HG03064 (cell line): ENCODE measurements around the gene FOXA3.

ENCODE experiments used
- ATAC-seq: cut with Tn5 transposase; IDR thresholded peaks from one replicate; pipeline ENCODE4 v1.9.1; 2021; ENCODE audit warnings: low read depth; ENCODE audit not compliant: unreplicated experiment

FOXA3 gene

DNA sequence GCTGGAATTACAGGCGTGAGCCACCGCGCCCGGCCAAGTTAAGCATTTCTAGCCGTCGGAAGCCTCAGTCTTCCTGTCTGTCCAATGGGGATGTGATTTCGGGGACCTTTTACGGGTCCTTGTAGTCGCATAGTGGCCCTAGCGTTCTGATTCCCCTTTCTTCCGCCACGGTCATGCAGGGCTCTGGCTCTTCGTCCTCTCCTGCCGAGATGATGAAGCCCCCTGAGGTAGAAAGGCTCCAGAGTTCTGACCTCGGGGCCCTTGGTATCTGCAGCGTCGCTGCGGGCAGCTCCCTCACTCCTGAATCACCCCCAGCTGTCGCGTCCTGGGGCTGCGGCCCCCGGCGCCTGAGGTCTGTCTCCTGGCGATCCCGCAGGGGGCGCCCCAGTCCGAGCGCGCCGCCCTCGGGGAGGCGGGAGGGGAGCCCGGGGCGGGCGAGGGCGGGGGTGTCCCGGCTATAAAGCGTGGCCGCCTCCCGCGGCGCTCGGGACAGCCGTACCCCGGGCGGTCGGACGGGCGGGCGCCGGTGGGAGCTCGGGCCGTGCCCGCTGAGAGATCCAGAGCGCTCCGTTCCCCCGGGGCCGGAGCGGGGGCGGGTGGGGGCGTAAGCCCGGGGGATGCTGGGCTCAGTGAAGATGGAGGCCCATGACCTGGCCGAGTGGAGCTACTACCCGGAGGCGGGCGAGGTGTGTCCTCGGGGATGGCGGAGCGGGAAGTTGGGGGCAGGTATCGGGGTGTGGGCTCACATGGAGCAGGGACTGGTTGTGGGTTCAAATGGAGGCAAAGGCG, at the start of gene FOXA3:
FOXA3 (plus strand) TSS at position 487 of the 789 bp plus-strand sequence; CDS start at position 618, 131 bp downstream.
- ATAC-seq = no peak

DNA sequence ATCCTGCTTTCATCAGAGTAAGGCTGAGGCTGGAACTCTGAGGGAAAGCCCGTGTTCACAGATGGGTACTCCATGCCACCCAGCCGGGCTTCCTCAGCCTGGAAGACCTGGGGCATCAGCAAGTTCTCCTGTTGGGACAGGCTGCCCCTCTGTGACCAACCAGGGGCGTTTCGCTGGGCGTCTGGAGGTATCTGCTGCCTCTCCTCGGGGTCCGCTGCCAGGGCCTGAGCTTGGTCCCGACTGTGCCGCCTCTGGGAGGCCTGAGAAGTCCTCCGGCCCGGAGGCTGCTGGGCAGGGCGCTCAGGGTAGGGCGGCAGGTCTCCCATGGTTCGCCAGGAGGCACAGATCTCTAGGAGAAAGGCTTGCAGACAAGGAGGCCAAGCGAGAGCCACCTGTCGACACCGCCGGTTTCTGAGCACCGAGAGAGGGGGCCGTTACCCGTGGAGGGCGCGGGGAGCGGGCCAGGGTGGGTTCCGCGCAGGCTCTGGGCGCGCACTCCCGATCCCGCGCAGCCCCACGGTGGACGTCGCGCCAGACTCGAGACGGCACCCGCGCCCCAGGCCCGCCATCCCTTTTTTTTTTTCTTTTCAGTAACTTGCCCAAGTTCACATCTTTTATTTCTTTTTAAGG, 49.2 kb upstream of the FOXA3 start, which contains the start of gene RSPH6A:
RSPH6A (minus strand) TSS at position 458 of the 630 bp plus-strand sequence; CDS start at position 326, 132 bp downstream.
- ATAC-seq = no peak

DNA sequence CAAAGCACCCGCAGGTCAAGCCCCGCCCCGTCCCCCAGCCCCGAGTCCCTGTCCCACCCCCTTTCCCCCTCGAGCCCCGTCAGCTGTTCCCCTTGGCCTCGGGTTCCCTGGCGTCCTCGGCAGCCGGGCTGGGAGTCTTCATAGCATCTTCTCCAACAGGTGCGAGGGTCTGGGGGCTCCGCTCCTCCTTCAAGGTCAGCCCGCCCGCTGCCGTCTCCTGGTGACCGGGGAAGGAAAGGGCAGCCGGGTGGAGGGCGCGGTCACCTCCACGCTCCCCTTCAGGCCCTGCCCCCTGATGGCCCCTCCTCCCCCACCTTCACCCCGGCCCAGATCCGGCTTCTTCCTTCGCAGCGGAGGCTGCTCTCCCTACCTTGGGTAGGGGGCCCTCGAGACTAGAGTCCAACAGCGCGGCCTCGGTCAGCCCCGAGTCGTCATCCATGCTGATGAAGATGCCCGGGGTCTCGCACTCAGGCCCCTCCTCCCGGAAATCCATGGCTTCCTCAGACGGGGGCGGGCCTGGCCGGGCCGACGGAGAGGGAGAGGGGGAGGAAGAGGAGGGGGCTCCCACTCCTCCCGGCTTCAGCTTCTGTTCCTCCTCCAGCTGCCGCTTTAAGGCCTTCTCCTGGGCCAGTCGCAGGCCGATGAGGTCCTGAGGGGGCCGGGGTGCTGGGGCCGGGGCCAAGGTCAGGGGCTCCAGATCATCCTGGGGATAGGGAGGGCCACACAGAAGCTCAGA, 48.5 kb upstream of the FOXA3 start:
- no peak for ATAC-seq

DNA sequence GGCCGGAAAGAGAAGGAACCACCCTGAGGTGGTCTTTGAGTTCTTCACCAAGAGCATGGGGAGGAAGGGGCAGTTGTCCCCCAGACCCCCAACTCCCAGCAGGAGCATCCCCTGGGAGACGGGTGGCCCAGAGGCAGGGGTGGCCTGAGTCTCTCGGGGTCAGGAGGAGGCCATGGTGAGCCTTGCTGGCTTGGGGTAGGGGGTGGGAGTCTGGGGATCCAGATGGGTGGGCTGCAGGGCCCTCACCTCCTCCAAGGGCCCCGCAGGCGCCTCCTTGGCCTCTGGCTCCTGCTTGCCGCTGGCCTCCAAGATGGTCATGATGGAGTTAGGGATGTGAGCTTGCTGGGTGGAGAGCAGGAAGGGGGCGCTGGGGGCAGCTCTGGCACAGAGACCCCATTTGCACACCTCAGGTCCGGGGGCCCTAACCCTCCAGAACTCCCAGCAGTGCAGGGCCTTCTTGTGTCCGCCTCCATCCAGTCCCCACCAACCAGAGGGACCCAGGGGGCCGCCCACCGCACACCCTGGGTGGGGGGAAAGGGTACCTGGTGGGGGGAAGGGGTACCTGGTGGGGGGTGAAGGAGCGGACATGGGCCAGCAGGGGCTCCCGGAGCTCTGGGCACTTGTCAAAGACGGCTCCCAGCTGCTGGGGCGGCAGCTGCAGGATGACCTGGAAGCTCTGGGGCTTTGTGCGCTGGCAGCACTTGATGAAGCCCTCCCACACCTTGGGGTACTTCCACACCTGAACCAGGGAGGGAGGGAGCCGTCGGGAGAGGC, 47.7 kb upstream of the FOXA3 start:
- no peak for ATAC-seq

DNA sequence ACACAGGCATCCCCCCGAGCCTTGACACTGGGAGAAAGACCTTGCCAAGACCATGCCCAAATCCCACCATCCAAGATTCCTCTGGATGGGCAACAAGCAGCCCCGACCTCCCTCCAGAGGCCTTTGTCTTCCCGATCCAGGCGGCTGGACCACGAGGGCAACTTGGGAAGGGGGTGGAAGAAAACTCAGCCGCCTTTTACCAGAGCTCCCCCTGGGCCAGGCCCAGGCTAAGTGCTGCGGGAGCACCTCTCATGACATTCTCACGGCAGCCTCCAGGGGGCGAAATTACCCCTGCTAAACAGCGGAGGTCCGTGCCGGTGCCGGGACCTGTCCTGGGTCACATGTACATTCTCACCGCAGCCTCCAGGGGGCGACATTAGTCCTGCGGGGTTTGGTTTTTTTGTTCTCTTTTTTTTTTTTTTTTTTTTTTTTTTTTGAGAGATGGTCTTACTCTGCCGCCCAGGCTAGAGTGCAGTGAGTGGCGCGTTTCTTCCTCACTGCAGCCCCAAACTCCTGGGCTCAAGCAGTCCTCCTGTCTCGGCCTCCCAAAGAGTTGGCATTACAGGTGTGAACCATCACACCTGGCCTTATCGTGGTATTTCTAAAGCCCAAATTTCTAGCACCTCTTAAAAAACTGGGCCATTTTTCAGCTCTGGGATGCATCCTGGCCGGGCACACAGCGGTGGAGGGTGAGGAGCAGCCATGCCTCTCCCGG, 47.0 kb upstream of the FOXA3 start:
- peak; percentile 83 for ATAC-seq

DNA sequence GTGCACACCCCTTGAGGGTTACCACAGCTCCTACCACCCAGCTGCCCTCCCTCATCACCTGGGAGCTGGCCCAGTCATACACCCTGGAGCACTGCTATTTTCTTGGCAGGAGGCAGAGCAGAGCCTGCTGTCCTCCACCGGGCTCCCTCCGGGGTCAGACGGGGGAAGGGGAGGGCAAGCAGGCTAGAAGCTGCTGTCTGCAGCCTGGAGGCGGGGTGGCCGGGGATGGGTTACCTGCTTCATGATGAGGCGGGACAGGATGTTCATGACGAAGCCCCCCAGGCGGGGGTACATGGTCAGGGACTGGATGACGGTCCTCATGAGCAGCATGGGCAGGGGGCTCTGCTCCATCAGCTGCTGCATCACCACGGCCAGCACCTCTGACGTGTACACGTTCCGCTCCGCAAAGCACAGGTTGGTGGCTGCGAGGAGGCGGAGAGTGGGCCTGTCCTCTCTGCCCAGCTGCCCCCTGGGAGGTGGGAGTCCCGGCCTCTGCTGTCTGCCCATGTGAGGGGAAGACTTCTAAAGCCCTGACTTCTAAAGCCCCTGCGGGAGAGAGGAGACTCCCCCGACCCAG, 46.3 kb upstream of the FOXA3 start:
- no peak for ATAC-seq

DNA sequence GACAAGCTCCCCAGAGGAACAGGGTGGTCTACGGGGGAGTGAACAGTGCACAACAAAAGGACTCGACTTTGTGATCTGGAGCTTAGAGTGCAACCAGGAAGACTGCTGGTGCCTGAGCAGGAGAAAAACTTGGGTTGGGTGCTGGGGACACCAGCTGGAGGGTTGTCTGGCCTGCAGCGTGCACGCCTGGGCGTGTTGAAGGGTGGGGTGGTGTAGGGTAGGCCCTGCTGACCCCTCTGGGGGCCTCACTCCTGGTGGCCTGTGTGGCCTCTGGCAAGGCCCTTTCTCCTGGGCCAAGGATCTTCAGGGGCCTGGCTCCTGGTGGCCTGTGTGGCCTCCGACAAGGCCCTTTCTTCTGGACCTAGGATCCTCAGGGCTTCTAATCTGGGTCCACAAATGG, 44.4 kb upstream of the FOXA3 start:
- no peak for ATAC-seq

DNA sequence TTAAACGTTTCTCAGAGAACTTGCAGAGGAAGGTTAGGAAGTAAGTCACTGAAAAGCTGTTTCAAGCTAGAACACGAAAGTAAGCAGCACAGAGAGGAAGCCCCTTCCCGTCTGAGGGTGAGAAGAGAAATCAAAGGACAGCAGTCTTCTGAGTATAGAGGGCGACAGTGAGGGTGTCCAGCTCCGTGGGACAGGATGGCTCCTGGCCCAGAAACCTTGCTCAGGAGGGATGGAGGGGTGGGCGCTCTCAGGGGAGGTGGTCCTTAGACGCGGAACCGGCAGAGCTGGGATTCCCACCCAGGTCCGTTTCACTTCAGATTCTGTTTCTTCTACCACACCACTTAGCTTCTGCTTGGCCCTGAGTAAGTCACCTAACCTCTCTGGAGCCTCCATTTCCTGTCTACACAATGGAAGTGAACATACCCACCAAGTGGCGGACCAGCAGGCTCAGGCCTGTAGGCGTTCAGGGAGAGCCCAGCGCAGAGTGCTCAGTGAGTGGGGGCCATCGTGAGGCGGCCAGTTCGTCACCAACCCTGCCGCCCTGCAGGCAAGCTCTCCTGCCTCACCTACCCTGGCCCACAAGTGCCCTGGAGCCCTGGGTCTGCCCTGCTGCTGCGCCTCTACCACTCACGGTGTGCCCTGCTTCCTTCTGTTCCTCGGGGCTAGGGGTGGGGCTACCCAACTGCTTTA, 43.6 kb upstream of the FOXA3 start:
- no peak for ATAC-seq

DNA sequence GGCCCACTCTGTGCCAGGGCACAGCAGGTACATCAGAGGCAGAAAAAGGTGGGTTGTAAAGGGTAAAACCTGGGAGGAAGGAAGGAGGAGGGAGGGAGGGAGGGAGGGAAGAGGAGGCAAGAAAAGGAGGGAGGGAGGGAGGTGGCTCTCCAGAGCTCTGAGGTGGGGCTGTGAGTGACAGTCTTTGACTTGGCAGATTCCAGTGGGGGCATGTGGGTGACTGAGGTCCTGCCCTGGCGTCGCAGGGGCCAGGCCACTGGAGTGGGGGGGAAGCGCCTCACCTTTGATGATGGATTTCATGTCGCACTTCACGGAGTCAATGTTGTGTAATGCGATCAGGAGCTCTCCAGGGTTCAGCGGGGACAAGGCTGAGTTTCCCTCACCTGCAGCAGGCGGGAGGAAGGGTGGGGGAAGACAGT, 43.0 kb upstream of the FOXA3 start:
- ATAC-seq = no peak

DNA sequence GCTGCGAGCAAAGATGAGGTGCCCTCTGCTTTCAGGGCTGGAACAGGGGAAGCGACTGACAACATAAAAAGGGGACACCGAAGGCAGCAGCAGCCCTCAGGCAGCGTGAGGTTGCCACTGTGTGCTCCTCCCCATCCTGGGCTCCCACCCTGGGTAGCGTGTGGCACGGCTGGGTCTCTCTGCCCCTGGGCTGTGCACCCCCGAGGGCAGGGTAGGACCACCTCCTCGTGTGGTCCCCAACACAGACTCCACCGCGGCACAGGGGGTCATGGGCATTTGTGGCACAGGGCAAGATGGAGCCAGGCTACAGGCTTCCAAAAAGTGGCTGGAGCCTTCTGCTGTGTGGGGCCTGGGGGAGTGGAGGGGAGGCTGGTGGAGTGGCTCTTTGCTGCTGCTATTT, 42.6 kb upstream of the FOXA3 start:
- ATAC-seq = no peak

DNA sequence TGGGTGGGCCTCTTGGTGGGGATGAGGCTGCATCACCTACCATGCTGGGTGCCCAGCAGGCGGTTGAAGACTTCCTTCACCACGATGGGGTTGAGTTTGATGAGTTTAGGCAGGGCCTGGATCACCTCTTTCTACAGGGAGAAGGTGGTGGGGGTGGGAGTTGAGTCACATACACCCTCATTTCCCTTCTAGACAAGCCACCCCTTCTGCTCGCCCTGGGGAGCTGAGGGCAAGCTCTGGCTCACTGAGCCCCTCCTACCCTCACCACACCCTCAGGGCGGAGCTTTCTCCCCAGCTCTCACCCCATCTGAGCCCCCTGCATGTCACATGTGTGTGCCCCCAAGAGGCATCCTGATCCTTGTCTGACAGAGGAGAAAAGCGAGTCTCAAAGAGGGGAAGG, 41.4 kb upstream of the FOXA3 start:
- no peak for ATAC-seq

DNA sequence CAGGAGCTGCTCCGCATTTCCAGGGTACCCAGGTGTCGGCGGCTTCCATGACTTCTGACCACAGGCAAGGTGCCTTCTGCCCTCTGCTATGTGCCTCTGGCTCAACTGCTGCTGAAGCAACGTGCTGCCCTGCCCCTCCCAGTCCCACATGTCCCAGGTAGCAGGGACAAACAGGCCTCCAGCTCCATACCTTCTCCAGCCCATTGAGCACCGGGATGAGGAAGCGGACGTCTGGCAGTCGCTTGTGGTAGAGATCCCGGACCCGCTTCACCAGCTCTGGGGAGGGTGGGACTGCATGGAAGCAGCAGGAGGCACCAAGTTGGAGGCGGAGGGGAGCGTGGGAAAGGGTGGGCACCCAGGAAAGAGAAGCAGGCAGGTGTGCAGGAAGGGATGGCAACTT, 40.9 kb upstream of the FOXA3 start:
- ATAC-seq = no peak

DNA sequence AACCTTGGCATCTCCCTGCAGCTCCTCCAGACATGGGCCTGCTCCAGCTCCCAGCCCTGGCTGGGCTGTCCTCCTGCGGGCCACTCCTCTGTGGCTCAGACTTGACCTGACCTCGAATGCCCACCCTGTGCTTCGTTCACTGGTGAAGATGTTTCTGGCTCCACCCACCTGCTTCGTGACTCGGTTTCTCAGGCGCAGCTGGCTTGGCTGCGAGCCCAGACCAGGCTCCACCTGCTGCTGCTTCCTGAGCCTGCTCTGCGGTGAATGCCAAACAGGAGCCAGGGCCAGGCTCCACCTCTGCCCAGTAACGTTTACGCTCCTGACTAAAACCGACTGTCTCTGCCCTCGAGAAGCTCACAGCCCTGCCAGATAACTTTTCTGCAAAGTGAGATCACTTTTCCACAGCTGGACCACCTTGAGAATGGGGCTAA, 40.1 kb upstream of the FOXA3 start:
- no peak for ATAC-seq

DNA sequence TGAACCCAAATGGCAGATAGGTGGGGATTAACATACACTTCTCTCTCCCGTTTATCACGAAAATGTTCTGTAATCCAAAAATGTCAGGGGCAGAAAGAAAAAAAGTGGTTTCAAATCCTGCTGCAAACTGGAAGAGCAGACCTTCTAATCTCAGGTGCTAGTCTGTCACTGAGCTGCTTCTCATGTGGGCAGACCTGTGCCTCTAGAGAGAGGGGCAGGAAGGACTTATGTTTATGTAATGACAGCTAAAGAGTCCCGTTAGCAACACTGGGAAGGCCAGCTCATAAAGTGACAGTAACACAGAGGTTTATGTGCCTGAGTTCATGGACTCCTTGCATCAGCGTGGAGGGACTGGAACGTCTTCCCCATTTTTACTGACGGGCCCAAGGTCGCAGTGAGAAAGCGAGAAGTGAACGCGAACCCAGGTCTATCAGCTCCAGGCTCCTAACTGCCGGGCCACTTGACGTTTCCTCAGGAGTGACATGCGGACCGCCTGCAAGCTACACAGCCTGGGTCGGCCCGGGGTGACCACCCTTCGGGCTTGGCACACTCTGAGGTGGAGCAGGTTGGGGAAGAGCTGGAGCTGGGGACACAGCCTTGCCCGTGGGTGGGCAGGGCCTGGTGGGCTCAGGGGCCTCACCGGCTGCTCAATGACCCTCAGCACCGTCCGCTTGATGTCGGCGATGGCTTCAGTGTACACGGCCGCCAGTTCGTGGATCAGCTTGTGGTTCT, 39.4 kb upstream of the FOXA3 start:
- ATAC-seq = no peak

DNA sequence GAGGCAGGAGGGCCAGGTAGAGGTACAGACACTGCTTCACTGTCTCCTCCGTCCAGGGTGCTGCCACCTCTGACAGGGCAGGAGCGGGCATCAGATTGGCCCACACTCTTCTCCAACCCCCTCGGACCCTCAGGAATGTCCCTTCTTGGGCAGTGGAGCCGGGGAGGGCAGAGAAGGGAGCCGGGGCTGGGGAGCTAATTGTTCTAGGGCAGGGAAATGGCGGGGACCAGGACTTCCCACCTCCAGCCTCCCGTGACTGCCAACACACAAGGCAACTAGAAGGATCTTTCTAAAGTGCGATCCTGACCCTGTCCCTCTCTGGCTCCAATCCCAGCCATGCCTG, 38.9 kb upstream of the FOXA3 start:
- ATAC-seq = no peak

DNA sequence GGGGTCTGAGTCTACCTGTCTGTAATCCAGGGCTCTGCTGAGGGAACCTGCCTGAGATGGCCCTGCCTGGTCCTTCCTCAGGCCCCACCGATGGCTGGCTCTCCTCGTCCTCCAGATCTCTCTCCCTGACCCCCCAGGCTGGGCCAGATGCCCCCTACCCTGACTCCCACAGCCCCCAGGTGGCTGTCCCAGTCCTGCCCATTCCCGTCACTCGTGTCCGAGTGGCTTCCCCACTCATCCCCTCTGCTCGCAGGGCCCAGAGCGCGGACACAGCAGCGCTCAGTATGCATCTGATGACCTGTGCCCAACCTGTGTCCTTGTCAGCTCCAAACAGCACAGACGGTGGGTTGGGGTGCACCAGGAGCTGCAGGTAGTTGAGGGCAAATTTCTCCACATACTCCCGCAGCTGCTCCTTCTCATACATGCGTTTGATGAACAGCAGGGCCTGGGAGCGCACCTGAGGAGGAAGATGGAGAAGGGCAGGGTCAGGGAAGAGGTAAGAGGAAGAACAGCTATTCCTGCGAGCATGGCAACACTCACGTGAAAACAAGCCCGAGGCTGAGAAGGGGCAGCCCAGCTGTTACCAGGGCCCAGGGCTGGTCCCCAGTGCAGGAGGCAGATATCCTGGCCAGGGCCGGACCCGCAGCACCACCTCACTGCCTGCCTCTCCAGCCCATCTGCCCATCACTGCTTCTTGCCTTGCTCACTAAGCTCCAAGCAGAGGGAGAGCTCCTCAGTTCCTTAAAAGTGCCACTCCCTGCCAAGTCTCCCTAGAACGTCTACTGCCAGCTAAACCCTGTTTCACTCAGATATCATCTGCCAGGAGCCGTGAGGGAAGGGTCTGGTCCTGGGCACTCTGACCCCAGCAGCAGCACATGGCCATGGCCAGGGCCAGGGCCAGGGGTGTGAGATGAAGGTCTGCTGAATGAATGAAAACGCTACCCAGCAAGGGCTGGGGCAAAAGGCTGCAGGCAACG, 37.9 kb upstream of the FOXA3 start:
- no peak for ATAC-seq

DNA sequence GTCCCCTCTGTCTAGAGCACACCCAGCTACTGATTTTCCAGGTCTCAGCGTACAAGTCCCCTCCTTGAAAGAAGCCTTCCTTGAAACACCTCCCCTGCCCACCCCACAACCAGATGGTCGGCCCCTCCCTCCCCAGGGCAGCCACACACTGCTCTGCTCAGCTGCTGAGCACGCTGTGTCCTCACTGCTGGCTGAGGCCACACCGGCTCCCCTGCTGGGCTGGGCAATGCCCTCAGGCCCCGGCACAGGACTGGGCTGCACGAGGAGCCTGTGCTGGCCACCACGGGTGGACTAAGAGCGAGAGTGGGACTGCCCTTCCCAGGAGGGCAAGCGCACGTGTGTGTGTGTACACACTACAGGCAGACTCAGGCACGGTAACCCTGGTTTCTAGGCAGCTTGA, 37.2 kb upstream of the FOXA3 start:
- ATAC-seq = no peak
